Tibial nerve (tissue), 4 donors: ENCODE measurements around the gene CFAP20DC. TPM values are rescaled to one million over a fixed set of nuclear protein-coding genes. Genes with fewer than 3 reads are reported as not detected.

Experiments used
- DNase-seq, 2 donors: peaks; one replicate each; pipeline ENCODE4 v3.0.0-alpha.2; 2019; ENCODE audit warnings: low spot score in 2 of 2
- H3K27ac ChIP-seq, 4 donors: fragments of 200-600 bp; sonication (generic) in 3 of 4; one replicate each; pipeline ENCODE4 v1.5.1; 2017 to 2019; ENCODE audit warnings: mild to moderate bottlenecking in 1 of 4
- H3K27me3 ChIP-seq, 2 donors: fragments of 200-600 bp; sonication (generic) in 1 of 2; one replicate each; pipeline versions ENCODE4 v1.5.1 to v1.6.0; 2017 to 2019
- H3K36me3 ChIP-seq, 3 donors: fragments of 200-600 bp; sonication (generic); one replicate each; pipeline ENCODE4 v1.5.1; 2018 to 2019
- H3K4me1 ChIP-seq, 4 donors: fragments of 200-600 bp; sonication (generic) in 3 of 4; one replicate each; pipeline ENCODE4 v1.5.1; 2017 to 2019
- H3K4me3 ChIP-seq, 4 donors: fragments of 200-600 bp; sonication (generic) in 3 of 4; one replicate each; pipeline ENCODE4 v1.5.1; 2017 to 2019; ENCODE audit warnings: mild to moderate bottlenecking in 1 of 4, moderate library complexity in 1 of 4
- H3K9me3 ChIP-seq, 4 donors: fragments of 200-600 bp; sonication (generic) in 3 of 4; one replicate each; pipeline ENCODE4 v1.5.1; 2017 to 2019
- CTCF ChIP-seq, 5 experiments: fragments of 200-600 bp in 3 of 5; fragments of 450-650 bp in 2 of 5; sonication (generic) in 3 of 5; IDR thresholded peaks; one replicate each; pipeline ENCODE4 v1.5.1; 2016 to 2019; ENCODE audit warnings: antibody characterized with exemption in 5 of 5, mild to moderate bottlenecking in 3 of 5, moderate library complexity in 2 of 5
- EP300 ChIP-seq, 2 donors: sonication (generic); formaldehyde crosslinking; IDR thresholded peaks; one replicate each; pipeline ENCODE4 v1.6.1; 2017; ENCODE audit warnings: antibody characterized with exemption in 2 of 2, mild to moderate bottlenecking in 1 of 2
- POLR2A ChIP-seq, 2 donors: fragments of 450-650 bp; IDR thresholded peaks; one replicate each; pipeline ENCODE4 v1.6.1; 2017; ENCODE audit warnings: antibody characterized with exemption in 2 of 2, mild to moderate bottlenecking in 2 of 2, moderate library complexity in 2 of 2
- WGBS, 2 donors: methylation state at CpG; one replicate each; pipeline ENCODE4 v1.1.5; 2018; 5-methylcytosine and 5-hydroxymethylcytosine counted together
- total RNA-seq, 4 donors: library from RNA; depleted of rRNA; stranded (reverse); fragments of >200 nt; gene quantifications; one replicate each; pipeline ENCODE4 v1.1.0, GENCODE V29; 2016

CFAP20DC gene
- total RNA-seq, 4 donors from 2014 or later: 1.3 to 2.0 (median 1.7) TPM

- TF ChIP-seq CTCF (IDR thresholded peaks at IDR 0.05): no peak
- TF ChIP-seq EP300 (IDR thresholded peaks at IDR 0.05): no peak
- no peak for TF ChIP-seq POLR2A (IDR thresholded peaks at IDR 0.05)
- Histone ChIP-seq H3K4me3 (no peak overlapping the region), H3K9me3 (no peaks in the 10 kb centered on the region), H3K27me3 (no peaks in the 10 kb centered on the region), H3K4me1 (no peaks in the 10 kb centered on the region), H3K36me3 (no peaks in the 10 kb centered on the region), H3K27ac (no peak overlapping the region)
- WGBS, 2 donors: 69 to 74% methylated on average over 2 of the region's 2 CpGs
- DNase-seq: no peak
These were observed 244.9 kb downstream of the CFAP20DC start for GRCh38 chr3:58804914-58805313.

- DNase-seq: no peak
- H3K9me3 ChIP-seq: no peaks in the 10 kb centered on the region
- H3K27ac ChIP-seq: no peak overlapping the region
- no peak overlapping the region for H3K4me3 ChIP-seq
- no peaks in the 10 kb centered on the region for H3K27me3 ChIP-seq
- no peaks in the 10 kb centered on the region for H3K4me1 ChIP-seq
- TF ChIP-seq EP300 (IDR thresholded peaks at IDR 0.05): no peak
- no peak for TF ChIP-seq CTCF (IDR thresholded peaks at IDR 0.05)
- no peak for TF ChIP-seq POLR2A (IDR thresholded peaks at IDR 0.05)
- WGBS, 2 donors: 39 to 48% methylated on average over 6 of the region's 6 CpGs
- H3K36me3 ChIP-seq: no peaks in the 10 kb centered on the region
These were observed 248.3 kb downstream of the CFAP20DC start for GRCh38 chr3:58801541-58801940.

- no peak for DNase-seq
- Histone ChIP-seq H3K27me3 (no peaks in the 10 kb centered on the region), H3K27ac (no peak overlapping the region), H3K4me1 (no peaks in the 10 kb centered on the region), H3K36me3 (no peaks in the 10 kb centered on the region), H3K4me3 (no peak overlapping the region), H3K9me3 (no peaks in the 10 kb centered on the region)
- TF ChIP-seq EP300 (IDR thresholded peaks at IDR 0.05) (no peak), POLR2A (IDR thresholded peaks at IDR 0.05) (no peak), CTCF (IDR thresholded peaks at IDR 0.05) (no peak)
- 40 to 43% methylated on average over 3 of the region's 3 CpGs for WGBS, 2 donors
These were observed 248.9 kb downstream of the CFAP20DC start for GRCh38 chr3:58800940-58801339.

GRCh38 chr3:58800032-58800431 is 249.8 kb downstream of the CFAP20DC start:
- no peak for DNase-seq
- Histone ChIP-seq H3K9me3 (no peaks in the 10 kb centered on the region), H3K36me3 (no peaks in the 10 kb centered on the region), H3K4me3 (no peak overlapping the region), H3K27ac (no peak overlapping the region), H3K4me1 (no peaks in the 10 kb centered on the region), H3K27me3 (no peaks in the 10 kb centered on the region)
- no peak for TF ChIP-seq EP300 (IDR thresholded peaks at IDR 0.05)
- TF ChIP-seq POLR2A (IDR thresholded peaks at IDR 0.05): no peak
- 83 to 90% methylated on average over 2 of the region's 2 CpGs for WGBS, 2 donors

- no peak for DNase-seq
- Histone ChIP-seq H3K27me3 (no peaks in the 10 kb centered on the region), H3K36me3 (no peaks in the 10 kb centered on the region), H3K9me3 (no peaks in the 10 kb centered on the region), H3K27ac (no peak overlapping the region), H3K4me1 (no peaks in the 10 kb centered on the region), H3K4me3 (no peak overlapping the region)
- TF ChIP-seq EP300 (IDR thresholded peaks at IDR 0.05) (no peak), CTCF (IDR thresholded peaks at IDR 0.05) (no peak), POLR2A (IDR thresholded peaks at IDR 0.05) (no peak)
- WGBS, 2 donors: 87 to 92% methylated on average over 3 of the region's 3 CpGs
These were observed 250.6 kb downstream of the CFAP20DC start for GRCh38 chr3:58799271-58799670.

- H3K9me3 ChIP-seq: no peaks in the 10 kb centered on the region
- H3K27ac ChIP-seq: no peak overlapping the region
- no peaks in the 10 kb centered on the region for H3K4me1 ChIP-seq
- no peak for DNase-seq
- H3K36me3 ChIP-seq: no peaks in the 10 kb centered on the region
- H3K27me3 ChIP-seq: no peaks in the 10 kb centered on the region
- no peak for TF ChIP-seq POLR2A (IDR thresholded peaks at IDR 0.05)
- no peak for TF ChIP-seq EP300 (IDR thresholded peaks at IDR 0.05)
- TF ChIP-seq CTCF (IDR thresholded peaks at IDR 0.05): no peak
- no peak overlapping the region for H3K4me3 ChIP-seq
- 75 to 85% methylated on average over 2 of the region's 2 CpGs for WGBS, 2 donors
These were observed 251.5 kb downstream of the CFAP20DC start for GRCh38 chr3:58798312-58798711.
